DMS153 (cell line): ENCODE measurements around the gene ANO6.
"Not testable (repeated sequence)": the region's sequence is repeated elsewhere in the genome, so short reads cannot be mapped to it uniquely, and the experiment has no call there.

Source experiments
- DNase-seq: peaks from one replicate; lab custom pipeline; 2025; lab: John Stamatoyannopoulos, UW

ANO6 gene

GRCh38 chr12:45213107-45213506 is 2.8 kb upstream of the ANO6 start:
- DNase-seq = no peak

DNA sequence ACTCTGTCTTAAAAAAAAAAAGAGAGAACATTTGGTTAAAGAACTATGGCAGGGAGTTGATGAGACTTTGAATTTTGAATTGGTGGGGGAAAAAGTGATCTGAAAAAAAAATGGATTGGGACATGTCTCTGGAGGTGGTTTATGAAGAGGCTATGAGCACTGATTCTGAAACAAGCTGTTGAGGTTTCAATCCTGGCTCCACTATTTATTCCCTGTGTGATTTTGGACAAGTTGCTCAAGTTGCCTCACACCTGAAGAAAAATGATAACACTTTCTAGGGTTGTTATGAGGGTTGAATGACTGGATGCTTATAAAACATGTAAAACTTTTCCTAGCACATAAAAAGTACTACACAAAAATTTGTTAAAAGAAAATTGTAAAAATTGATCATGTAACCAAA is 1.8 kb upstream of the ANO6 start:
- no peak for DNase-seq

- DNase-seq = no peak
Observed at GRCh38 chr12:45214749-45215418, 1.0 kb upstream of the ANO6 start.

DNA sequence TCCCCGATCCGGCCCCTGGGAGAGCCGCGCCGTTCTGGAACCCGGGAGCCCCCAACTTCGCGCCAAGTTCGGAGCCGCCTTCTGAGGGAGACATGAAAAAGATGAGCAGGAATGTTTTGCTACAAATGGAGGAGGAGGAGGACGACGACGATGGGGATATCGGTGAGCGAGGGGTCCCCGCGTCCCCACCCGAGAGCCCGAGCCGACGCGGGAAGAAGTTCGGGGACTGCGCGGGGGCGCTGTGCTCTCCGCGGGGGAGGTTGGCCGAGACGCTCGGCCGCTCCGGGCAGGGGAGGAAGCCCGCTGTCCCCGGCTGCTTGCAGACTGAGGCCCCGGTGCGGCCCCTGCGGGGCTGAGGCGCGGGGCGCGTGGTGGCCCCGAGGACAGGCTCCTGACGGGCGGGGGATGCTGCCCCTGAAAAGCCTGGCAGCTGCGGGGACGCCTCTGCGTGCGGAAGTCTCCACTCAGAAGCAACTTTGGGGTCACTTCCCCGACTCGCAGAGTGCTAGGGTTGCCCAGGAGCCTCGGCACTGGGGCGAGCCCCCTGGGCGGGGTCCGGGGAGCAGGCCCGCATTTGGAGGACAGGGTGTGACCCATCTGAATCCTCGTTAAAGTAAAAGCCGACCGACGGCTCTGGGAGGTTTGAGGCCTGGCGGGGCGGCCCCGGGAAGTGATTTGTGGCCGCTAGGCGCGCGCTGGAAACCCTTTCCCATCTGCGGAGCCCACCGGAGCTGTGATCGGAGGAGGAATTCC is 511 bp downstream of the ANO6 start:
- DNase-seq = no peak

DNA sequence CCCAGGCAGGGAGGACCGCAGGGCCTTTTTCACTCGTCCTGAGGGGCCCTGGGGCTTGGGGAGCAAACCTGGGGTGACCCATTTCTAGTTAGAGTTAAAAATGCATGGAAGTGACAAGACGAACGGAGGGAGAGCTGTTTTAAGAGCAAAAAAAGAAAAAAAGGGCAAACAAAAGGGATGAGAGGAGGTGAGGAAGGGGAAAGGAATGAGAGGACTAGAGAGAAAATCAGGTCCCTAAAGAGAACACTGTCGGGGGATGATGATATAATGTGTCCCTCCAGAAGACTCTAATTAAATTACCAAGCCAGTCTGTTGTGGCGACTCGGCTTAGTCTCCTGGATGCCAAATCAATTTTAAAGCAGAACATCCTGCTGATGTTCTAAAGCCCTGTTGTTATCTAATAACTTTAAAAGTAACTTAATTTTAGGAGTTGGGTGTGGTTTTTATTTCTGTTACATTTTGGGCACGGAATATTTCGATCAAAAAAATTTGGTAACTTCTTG is 1.1 kb downstream of the ANO6 start:
- DNase-seq = no peak

GRCh38 chr12:45217846-45218245 is 2.0 kb downstream of the ANO6 start:
- no peak for DNase-seq

DNA sequence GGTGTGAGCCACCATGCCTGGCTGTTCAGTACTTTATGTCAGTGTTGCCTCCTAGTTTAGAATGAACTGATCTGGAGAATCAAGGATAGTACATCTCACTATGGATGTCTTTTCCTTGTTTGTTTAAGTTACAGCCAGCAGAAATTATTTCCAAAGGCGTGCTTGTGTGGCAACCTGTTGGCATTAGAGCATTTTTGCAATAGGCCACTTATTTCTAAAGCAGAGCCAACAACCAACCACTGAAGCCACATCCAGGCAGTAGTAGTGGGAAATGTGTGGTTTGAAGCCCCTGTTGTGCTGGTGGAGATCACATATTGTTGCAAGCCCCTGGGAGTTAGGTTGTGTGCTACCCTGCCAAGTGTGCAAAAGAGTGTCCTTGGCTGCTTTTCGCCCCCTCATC is 3.7 kb downstream of the ANO6 start:
- DNase-seq = no peak

DNA sequence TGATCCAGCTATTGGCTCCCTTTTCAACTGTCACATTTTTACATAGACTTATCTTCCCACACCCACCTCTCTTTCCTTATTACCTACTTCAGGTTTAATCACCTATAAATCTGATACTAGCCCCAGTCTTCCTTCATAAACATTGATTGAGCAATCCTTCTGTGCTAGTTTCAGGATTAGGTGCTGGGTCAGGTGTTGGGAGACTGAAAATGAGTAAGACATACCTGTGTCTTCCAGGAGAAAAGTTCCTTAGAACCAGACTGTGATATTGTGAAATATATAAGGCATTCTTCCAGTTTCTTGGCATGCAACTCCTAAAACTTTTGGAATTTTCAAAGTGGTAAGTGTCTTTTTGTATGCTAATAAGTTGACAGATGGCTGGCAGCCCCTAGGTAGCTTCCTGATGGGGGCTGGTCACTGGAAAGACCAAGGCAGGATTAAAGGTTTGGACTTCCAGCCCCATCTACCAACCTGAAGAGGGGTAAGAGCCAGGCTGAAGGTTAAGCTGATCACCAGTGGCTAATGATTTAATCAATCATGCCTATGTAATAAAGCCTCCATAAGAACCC is 4.6 kb downstream of the ANO6 start:
- DNase-seq = no peak

- no peak for DNase-seq
Observed at GRCh38 chr12:45220969-45221368, 5.1 kb downstream of the ANO6 start.

DNA sequence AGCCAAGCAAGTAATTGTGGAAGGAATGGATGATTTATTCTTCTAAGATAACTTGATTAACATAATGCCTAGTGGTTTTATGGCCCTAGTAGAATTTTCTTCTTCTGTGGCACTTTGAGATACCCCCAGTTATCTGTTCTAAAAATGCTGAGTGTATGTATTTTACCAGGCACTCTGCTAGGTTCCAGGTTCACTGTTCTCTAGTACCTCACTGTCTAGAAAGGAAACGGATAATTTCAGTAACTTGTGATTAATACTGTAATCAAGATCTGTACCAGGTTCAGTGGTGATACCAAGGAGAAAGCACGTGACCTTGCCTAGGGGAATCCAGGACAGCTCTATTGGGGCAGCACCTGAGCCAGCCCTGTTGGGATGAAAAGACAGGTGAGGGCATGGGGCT is 8.0 kb downstream of the ANO6 start:
- DNase-seq = no peak

DNA sequence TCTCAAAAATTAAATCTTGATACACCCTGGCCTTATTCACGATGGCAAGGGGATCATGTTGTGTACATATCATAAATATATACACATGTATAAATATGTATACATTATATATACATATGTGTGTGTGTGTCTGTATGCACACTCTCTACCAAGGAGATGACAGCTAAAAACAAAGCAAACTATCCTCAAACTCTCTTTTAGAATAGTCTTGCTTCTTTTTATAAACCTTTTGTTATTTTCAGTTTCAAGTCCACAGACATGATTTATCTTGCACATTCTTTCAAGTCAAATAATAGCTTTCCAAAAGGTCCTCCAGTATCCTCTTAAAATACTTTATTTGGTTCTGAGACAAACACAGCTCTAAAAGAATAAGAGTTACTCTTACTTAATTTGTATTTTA is 8.4 kb downstream of the ANO6 start:
- DNase-seq = no peak

DNA sequence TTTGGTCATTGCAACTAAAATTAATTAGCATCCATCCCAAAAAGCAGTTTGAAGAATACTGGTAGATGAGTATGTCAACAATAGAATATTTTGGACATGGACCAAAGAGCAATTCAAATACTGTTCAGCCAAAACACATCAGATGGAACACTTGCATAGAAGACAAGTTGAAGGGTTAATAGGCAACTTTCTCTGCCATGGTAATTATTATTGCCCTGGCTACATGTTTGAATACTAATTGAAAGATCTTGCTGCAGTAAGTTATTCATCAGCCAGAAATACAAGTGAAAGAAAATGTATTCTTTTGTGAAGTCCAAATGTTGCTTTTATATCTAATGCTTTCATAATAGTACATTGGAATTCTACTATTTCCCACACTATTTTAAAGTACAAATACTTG is 10.1 kb downstream of the ANO6 start:
- no peak for DNase-seq

DNA sequence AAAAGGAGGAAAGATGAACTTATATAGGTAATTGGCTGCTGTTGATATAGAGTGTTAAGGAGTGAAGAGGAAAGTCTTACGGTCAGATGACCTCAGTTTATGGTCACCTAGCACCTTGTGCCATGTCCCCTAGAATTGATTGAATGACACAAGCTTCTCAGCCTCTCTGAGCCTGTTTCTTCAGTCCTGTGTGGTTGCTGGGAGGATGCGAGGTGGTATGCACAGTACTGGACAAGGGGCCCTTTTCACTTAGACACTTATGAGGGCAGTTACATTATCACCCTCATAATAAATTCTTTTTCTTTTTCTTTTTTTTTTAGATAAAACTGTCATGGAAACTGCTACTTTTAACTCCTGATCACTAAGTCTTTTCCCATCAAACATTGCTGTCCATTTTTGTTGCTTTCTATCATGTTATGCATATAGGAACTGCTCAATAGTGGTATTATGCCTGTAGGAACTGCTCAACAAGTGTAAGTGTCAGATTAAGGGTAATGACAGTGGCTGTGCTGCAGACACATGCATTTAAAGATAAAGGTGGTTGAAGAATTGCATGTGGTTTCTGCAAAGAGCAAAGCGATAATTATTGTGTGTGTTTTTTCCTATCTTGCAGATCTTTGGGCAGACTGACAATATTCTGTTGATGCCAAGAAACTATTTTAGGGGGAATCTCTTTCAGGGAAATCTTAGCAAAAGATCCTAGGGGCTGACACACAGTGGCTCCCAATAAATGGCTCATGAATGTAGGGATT is 11.6 kb downstream of the ANO6 start:
- no peak for DNase-seq

DNA sequence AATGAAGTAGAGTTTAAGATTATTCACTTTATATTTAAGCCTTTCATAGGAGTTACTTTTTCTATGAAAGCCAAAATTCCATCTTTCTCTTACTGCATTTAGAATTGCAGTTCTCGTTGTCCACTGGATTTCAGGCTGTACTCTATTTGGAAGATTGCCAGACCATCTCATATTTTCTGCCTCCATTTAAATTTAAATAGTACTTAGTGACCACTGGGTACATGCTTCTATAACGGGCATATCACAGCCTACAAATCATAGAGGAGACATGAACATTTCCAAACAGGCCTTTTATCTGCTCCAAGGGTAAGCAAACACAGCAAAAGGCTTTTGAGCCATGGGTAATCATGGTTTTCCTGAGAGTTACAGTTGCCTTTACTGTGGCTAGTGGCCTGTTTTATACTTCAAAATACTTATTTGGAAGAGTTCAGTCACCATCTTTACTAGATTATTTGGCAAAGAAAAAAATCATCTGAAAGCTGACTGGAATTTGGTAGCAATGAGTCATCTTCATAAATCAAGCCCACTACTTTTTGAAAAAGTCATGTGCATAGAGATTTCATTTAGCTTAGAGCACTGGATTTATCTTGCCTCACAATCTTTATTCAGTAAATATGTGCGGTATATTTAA is 15.7 kb downstream of the ANO6 start:
- DNase-seq = no peak

- no peak for DNase-seq
Observed at GRCh38 chr12:45232146-45232755, 16.4 kb downstream of the ANO6 start.

DNA sequence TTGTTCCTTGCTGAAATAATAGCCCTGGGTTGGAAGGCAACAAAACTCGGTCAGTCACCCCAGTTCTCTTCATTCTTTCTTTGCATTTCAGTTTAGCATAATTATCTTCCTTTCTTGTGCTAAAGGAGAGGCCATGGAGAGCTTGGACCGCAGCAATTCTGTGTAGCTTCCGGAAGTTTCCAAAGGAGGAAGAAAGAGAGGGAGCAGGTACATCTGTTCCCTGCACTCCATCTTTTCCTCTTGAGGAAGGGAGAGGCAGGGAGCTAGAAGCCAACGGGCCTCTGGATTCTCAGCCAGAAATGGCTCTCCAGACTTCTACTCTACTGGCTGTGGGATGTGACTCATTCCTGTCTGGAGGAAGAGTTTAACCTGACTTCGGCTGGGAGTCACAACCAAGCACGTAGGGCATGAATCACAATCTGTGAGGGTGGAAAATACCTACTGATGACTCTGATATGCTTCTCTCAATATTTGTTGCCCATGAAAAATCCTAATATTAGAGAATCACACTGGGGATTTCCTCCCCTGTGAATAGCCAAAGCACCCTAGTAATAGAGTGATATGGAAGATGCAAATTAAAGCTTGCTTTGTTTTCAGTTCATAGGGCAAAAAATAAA is 17.0 kb downstream of the ANO6 start:
- no peak for DNase-seq

DNA sequence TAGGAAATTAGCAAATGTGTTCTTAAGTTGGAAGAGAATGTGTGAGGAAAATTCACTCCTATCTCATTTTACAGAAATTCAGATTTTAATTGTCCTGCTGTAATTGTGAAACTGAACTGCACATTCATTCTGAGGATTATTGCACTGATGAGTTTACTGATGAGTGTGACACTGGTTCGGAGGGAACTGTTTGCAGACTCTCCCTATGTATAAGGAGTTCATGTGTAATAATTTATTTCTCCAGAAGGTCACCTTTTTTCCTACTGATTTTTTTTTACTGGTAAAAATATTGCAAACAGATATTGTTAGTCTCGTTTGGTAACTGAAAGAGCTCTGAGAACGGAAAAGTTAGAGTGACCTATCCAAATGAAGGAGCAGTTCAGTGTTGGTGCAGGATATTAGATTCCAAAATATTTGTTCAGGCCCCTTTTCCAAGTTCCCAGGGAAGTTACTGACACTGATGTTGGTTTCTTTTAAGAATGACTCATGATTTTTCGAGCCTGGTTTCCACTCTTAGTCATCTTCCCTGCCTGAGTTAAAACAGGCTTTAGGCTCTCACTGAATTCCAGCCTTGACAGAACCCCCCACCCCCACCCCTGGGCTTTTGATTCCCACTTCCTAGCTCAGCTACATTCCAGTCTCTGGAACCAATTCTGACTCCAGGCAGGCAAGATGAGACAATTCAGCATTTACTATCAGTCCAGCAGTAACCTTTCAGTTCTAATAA is 18.4 kb downstream of the ANO6 start:
- DNase-seq = no peak

DNA sequence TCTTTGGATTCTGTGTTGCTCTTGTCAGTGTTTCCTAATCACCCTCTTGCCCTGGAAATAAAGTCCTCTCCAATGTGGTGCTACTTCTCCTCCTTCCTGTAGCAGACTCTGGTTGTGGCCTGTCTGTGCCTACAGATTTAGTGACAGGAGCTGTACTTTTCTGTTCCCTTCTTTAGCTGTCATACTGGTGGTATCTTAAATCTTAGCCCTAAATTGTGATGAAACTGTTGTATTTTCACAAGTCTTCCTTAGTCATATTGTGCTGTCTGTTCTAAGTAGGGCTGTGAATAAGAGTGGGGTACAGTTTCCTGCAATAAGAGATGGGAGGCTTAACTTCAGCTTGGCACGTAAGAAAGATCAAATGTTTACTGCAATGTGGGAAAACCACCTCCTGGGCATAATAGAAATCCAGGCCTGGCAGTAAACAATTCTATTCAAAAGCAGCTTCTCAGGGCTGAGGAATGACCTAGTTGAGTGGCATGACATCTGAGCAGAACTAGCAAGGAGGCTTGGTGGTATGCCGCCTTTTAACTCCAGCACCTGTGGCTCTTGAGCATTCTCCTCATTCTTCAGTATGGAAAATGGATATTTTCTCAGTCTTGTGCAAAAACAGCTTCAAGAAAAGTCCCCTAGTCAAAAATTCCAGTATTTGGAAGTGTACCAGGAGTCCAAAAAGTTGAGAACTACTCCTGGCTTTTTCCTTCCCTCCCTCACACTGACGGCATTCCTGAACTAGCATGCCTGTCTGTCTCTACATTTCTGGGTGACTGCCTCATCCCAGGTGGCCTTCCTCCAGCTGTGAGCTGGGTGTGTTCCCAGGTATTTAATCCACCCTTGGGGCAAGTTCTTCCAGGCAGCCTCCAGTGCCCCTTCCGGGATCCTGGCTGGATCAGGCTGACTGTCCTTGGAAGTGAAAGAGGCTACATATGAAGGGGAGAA is 19.5 kb downstream of the ANO6 start:
- no peak for DNase-seq

DNA sequence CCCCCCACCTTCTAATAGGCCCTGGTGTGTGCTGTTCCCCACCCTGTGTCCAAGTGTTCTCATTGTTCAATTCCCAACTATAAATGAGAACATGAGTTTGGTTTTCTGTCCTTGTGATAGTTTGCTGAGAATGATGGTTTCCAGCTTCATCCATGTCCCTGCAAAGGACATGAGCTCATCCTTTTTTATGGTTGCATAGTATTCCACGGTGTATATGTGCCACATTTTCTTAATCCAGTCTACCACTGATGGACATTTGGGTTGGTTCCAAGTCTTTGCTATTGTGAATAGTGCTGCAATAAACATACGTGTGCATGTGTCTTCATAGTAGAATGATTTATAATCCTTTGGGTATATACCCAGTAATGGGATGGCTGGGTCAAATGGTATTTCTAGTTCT is 20.5 kb downstream of the ANO6 start:
- DNase-seq = not testable (repeated sequence)
